ENCODE measurements around the gene RHOU.

Gene RHOU

GRCh38 chr1:228785366-228786330 is 50.4 kb downstream of the RHOU start:
- no peak for DNase-seq

DNA sequence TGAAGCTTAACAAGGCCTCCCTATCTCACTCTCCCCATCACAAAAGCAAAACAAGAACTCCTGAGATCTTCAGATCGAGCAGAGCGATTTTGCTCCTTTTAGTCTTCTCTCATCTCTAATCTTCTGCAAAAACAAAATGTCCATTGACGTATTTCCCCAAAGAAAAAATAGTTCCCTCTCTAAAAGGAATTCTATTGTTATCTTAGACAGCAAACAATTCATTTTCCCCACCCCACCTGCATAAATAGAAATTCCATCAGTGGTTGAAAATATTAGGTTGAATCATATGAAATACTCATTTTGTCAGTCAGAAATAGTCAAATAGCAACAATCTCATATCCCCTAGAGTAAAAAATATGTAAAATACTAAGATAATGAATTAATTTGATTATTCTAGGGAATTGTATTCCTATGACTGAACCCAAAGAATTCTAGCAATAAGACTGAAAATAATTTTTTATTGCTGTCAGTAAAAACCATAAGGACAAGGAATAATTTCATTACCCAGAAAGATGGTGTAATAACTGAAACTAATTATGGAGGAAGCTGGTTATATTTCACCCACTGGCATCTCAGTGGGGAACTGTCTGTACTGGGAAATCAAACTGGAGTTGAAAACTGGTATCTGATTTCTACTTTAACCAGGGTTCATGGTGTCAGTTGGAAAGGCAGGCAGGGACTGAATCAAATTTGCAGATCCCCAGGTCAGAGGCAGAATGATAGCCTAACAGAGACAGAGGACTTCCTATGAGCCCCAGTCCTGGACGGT is 51.3 kb downstream of the RHOU start:
- no peak for DNase-seq

GRCh38 chr1:228791791-228792190 is 56.5 kb downstream of the RHOU start:
- DNase-seq, result no peak

DNA sequence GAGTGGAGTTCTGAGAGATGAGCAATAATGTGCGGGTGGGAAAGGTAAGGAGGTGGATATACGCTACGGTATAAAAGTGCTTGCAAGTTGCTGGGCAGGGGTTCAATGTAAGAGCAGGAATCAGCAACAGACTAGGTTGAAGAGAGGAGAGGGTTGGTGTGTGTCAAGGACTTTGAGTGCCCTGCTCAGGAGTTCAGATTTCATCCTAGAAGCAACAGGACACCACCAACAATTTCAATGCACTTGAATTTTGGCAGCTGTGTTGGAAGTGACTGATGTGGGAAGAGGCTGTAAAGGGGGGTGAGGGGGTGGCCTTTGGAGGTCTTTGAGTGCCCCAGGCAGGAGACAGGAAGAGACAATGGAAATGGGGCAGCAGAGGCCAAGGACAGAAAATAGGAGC is 57.3 kb downstream of the RHOU start:
- no peak for DNase-seq

DNA sequence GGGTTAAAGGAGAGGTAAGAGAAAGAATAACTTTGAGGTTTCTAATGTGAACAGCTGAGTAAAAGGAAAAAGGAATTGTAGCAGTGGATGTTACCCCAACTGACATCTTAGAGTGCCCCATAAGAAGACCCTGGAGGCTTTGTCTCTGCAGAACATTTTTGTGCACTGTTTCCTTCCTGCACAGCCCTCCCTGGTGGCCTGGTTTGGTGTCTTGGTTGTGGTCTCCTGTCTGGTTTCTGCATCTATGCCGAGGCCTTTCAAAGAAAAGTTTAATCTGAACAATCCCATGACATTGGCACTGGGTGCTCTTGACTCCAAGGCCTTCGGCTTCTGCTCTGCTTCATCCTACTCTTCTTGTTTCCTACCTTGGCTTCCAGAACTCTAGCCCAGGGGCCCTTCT is 57.8 kb downstream of the RHOU start:
- no peak for DNase-seq

- DNase-seq, result no peak
Observed at GRCh38 chr1:228794173-228794572, 58.9 kb downstream of the RHOU start.

- DNase-seq, result no peak
Observed at GRCh38 chr1:228794810-228795209, 59.5 kb downstream of the RHOU start.

- no peak for DNase-seq
Observed at GRCh38 chr1:228795596-228795995, 60.3 kb downstream of the RHOU start.
